Measurements from ENCODE around the gene SGCE. TPM values are rescaled to one million over a fixed set of nuclear protein-coding genes. Genes with fewer than 3 reads are reported as not detected.

Gene SGCE
- total RNA-seq, 1 donor from 2014 or later: 84.0 TPM

GRCh38 chr7:94547126-94547525 lies 108.8 kb downstream of the SGCE start:
- DNase-seq (ENCODE audit: extremely low spot score in 2 of 2): no peak
- Histone ChIP-seq H3K9me3 (no peaks in the 10 kb centered on the region), H3K27ac (no peak overlapping the region), H3K27me3 (no peaks in the 10 kb centered on the region), H3K4me3 (no peak overlapping the region), H3K4me1 (no peaks in the 10 kb centered on the region), H3K36me3 (peaks cover 0 to 4% of the 10 kb centered on the region in 2 donors)
- TF ChIP-seq CTCF (IDR thresholded peaks at IDR 0.05) (no peak), POLR2AphosphoS5 (IDR thresholded peaks at IDR 0.05; ENCODE audit: insufficient read depth in 1 of 2, low read depth in 1 of 2) (no peak), POLR2A (IDR thresholded peaks at IDR 0.05) (no peak)
- intact Hi-C loops (cut with DNase I): no loop called here

- H3K9me3 ChIP-seq: no peaks in the 10 kb centered on the region
- no peak overlapping the region for H3K4me3 ChIP-seq
- no peak for TF ChIP-seq POLR2AphosphoS5 (IDR thresholded peaks at IDR 0.05; ENCODE audit: insufficient read depth in 1 of 2, low read depth in 1 of 2)
- TF ChIP-seq CTCF (IDR thresholded peaks at IDR 0.05): no peak
- no peak for TF ChIP-seq POLR2A (IDR thresholded peaks at IDR 0.05)
- intact Hi-C loops (cut with DNase I): no loop called here
- no peaks in the 10 kb centered on the region for H3K27me3 ChIP-seq
- H3K36me3 ChIP-seq: peaks cover 0 to 16% of the 10 kb centered on the region in 2 donors
- no peak overlapping the region for H3K27ac ChIP-seq
- H3K4me1 ChIP-seq: no peaks in the 10 kb centered on the region
- no peak for DNase-seq (ENCODE audit: extremely low spot score in 2 of 2)
Observed at GRCh38 chr7:94540428-94540827, 115.5 kb downstream of the SGCE start.

Other genes starting within 250 kb of the SGCE start
- gene CASD1, start 146.3 kb downstream of the SGCE start, total RNA-seq: 17.7 TPM

Data from vagina (tissue), 2 donors.